ENCODE measurements around the gene HMOX2. TPM values are rescaled to one million over a fixed set of nuclear protein-coding genes. Genes with fewer than 3 reads are reported as not detected.

Gene HMOX2
- polyA plus RNA-seq (2013, experiment 1 of 2), result 31.1 TPM
- polyA plus RNA-seq (2013, experiment 2 of 2), result 29.0 TPM

GRCh38 chr16:4475880-4476788 lies at the start of gene HMOX2:
Gene HMOX2 (plus strand): TSS chr16:4476398. CDS start chr16:4505525, 29,127 bp downstream.
- H3K4me3 ChIP-seq (ENCODE audit: extremely low read depth, insufficient read depth, low read length, poor library complexity, severe bottlenecking), result peak within 1 kb of the TSS; percentile 77
- peak within 1 kb of the TSS; percentile 16 for H3K27ac ChIP-seq (ENCODE audit: low read depth, low read length, severe bottlenecking)
- peaks cover 6% of the 10 kb centered on the region for H3K4me1 ChIP-seq (ENCODE audit: control insufficient read depth, insufficient read depth, low read length, poor library complexity, severe bottlenecking)
- no peaks in the 10 kb centered on the region for H3K36me3 ChIP-seq (ENCODE audit: control insufficient read depth, insufficient read depth, low read length)
- WGBS, 2 experiments (ENCODE audit: insufficient coverage in 2 of 2), result 15 to 20% methylated on average over 48 to 57 of the region's 70 CpGs
- H3K9me3 ChIP-seq (ENCODE audit: control insufficient read depth, low read length), result peaks cover 8% of the 10 kb centered on the region

GRCh38 chr16:4426722-4427372 lies 49.4 kb upstream of the HMOX2 start:
- peaks cover 14% of the 10 kb centered on the region for H3K4me1 ChIP-seq (ENCODE audit: control insufficient read depth, insufficient read depth, low read length, poor library complexity, severe bottlenecking)
- WGBS, 2 experiments (ENCODE audit: insufficient coverage in 2 of 2), result 89 to 91% methylated on average over 10 of the region's 12 CpGs
- H3K4me3 ChIP-seq (ENCODE audit: extremely low read depth, insufficient read depth, low read length, poor library complexity, severe bottlenecking), result peak overlapping the region; percentile 97
- H3K27ac ChIP-seq (ENCODE audit: low read depth, low read length, severe bottlenecking), result no peak overlapping the region
- H3K9me3 ChIP-seq (ENCODE audit: control insufficient read depth, low read length), result no peaks in the 10 kb centered on the region
- H3K36me3 ChIP-seq (ENCODE audit: control insufficient read depth, insufficient read depth, low read length), result peaks cover 28% of the 10 kb centered on the region

GRCh38 chr16:4428500-4428899 lies 47.7 kb upstream of the HMOX2 start:
- Histone ChIP-seq H3K27ac (ENCODE audit: low read depth, low read length, severe bottlenecking) (no peak overlapping the region), H3K36me3 (ENCODE audit: control insufficient read depth, insufficient read depth, low read length) (peaks cover 34% of the 10 kb centered on the region), H3K4me3 (ENCODE audit: extremely low read depth, insufficient read depth, low read length, poor library complexity, severe bottlenecking) (no peak overlapping the region), H3K9me3 (ENCODE audit: control insufficient read depth, low read length) (no peaks in the 10 kb centered on the region), H3K4me1 (ENCODE audit: control insufficient read depth, insufficient read depth, low read length, poor library complexity, severe bottlenecking) (peaks cover 14% of the 10 kb centered on the region)
- WGBS, 2 experiments (ENCODE audit: insufficient coverage in 2 of 2), result 97 to 100% methylated on average over 7 of the region's 7 CpGs

- Histone ChIP-seq H3K27ac (ENCODE audit: low read depth, low read length, severe bottlenecking) (no peak overlapping the region), H3K9me3 (ENCODE audit: control insufficient read depth, low read length) (no peaks in the 10 kb centered on the region), H3K36me3 (ENCODE audit: control insufficient read depth, insufficient read depth, low read length) (peaks cover 54% of the 10 kb centered on the region), H3K4me1 (ENCODE audit: control insufficient read depth, insufficient read depth, low read length, poor library complexity, severe bottlenecking) (peaks cover 11% of the 10 kb centered on the region), H3K4me3 (ENCODE audit: extremely low read depth, insufficient read depth, low read length, poor library complexity, severe bottlenecking) (no peak overlapping the region)
- WGBS, 2 experiments (ENCODE audit: insufficient coverage in 2 of 2), result 91 to 92% methylated on average over 8 to 9 of the region's 9 CpGs
Measured at GRCh38 chr16:4431023-4431422, 45.2 kb upstream of the HMOX2 start.

GRCh38 chr16:4433228-4433627 lies 43.0 kb upstream of the HMOX2 start:
- Histone ChIP-seq H3K4me1 (ENCODE audit: control insufficient read depth, insufficient read depth, low read length, poor library complexity, severe bottlenecking) (no peaks in the 10 kb centered on the region), H3K36me3 (ENCODE audit: control insufficient read depth, insufficient read depth, low read length) (peaks cover 66% of the 10 kb centered on the region), H3K9me3 (ENCODE audit: control insufficient read depth, low read length) (no peaks in the 10 kb centered on the region), H3K27ac (ENCODE audit: low read depth, low read length, severe bottlenecking) (no peak overlapping the region), H3K4me3 (ENCODE audit: extremely low read depth, insufficient read depth, low read length, poor library complexity, severe bottlenecking) (no peak overlapping the region)
- 81 to 88% methylated on average over 3 of the region's 4 CpGs for WGBS, 2 experiments (ENCODE audit: insufficient coverage in 2 of 2)

GRCh38 chr16:4433914-4434787 lies 42.0 kb upstream of the HMOX2 start:
- H3K4me3 ChIP-seq (ENCODE audit: extremely low read depth, insufficient read depth, low read length, poor library complexity, severe bottlenecking), result no peak overlapping the region
- no peak overlapping the region for H3K27ac ChIP-seq (ENCODE audit: low read depth, low read length, severe bottlenecking)
- peaks cover 68% of the 10 kb centered on the region for H3K36me3 ChIP-seq (ENCODE audit: control insufficient read depth, insufficient read depth, low read length)
- no peaks in the 10 kb centered on the region for H3K9me3 ChIP-seq (ENCODE audit: control insufficient read depth, low read length)
- 95 to 97% methylated on average over 8 to 10 of the region's 12 CpGs for WGBS, 2 experiments (ENCODE audit: insufficient coverage in 2 of 2)
- no peaks in the 10 kb centered on the region for H3K4me1 ChIP-seq (ENCODE audit: control insufficient read depth, insufficient read depth, low read length, poor library complexity, severe bottlenecking)

- no peaks in the 10 kb centered on the region for H3K9me3 ChIP-seq (ENCODE audit: control insufficient read depth, low read length)
- H3K27ac ChIP-seq (ENCODE audit: low read depth, low read length, severe bottlenecking), result no peak overlapping the region
- peaks cover 74% of the 10 kb centered on the region for H3K36me3 ChIP-seq (ENCODE audit: control insufficient read depth, insufficient read depth, low read length)
- WGBS, 2 experiments (ENCODE audit: insufficient coverage in 2 of 2), result 77 to 81% methylated on average over 5 to 7 of the region's 8 CpGs
- no peaks in the 10 kb centered on the region for H3K4me1 ChIP-seq (ENCODE audit: control insufficient read depth, insufficient read depth, low read length, poor library complexity, severe bottlenecking)
- H3K4me3 ChIP-seq (ENCODE audit: extremely low read depth, insufficient read depth, low read length, poor library complexity, severe bottlenecking), result no peak overlapping the region
Measured at GRCh38 chr16:4435337-4436067, 40.7 kb upstream of the HMOX2 start.

GRCh38 chr16:4437366-4437765 lies 38.8 kb upstream of the HMOX2 start:
- no peak overlapping the region for H3K27ac ChIP-seq (ENCODE audit: low read depth, low read length, severe bottlenecking)
- no peaks in the 10 kb centered on the region for H3K9me3 ChIP-seq (ENCODE audit: control insufficient read depth, low read length)
- no peaks in the 10 kb centered on the region for H3K4me1 ChIP-seq (ENCODE audit: control insufficient read depth, insufficient read depth, low read length, poor library complexity, severe bottlenecking)
- H3K36me3 ChIP-seq (ENCODE audit: control insufficient read depth, insufficient read depth, low read length), result peaks cover 79% of the 10 kb centered on the region
- WGBS, 2 experiments (ENCODE audit: insufficient coverage in 2 of 2), result 88 to 94% methylated on average over 1 to 3 of the region's 3 CpGs
- no peak overlapping the region for H3K4me3 ChIP-seq (ENCODE audit: extremely low read depth, insufficient read depth, low read length, poor library complexity, severe bottlenecking)

GRCh38 chr16:4442371-4442770 lies 33.8 kb upstream of the HMOX2 start:
- Histone ChIP-seq H3K4me1 (ENCODE audit: control insufficient read depth, insufficient read depth, low read length, poor library complexity, severe bottlenecking) (no peaks in the 10 kb centered on the region), H3K27ac (ENCODE audit: low read depth, low read length, severe bottlenecking) (no peak overlapping the region), H3K9me3 (ENCODE audit: control insufficient read depth, low read length) (no peaks in the 10 kb centered on the region), H3K4me3 (ENCODE audit: extremely low read depth, insufficient read depth, low read length, poor library complexity, severe bottlenecking) (no peak overlapping the region), H3K36me3 (ENCODE audit: control insufficient read depth, insufficient read depth, low read length) (peaks cover 95% of the 10 kb centered on the region)
- WGBS, 2 experiments (ENCODE audit: insufficient coverage in 2 of 2), result 92 to 96% methylated on average over 6 to 8 of the region's 11 CpGs

GRCh38 chr16:4443271-4443670 lies 32.9 kb upstream of the HMOX2 start:
- H3K27ac ChIP-seq (ENCODE audit: low read depth, low read length, severe bottlenecking), result no peak overlapping the region
- H3K9me3 ChIP-seq (ENCODE audit: control insufficient read depth, low read length), result no peaks in the 10 kb centered on the region
- no peak overlapping the region for H3K4me3 ChIP-seq (ENCODE audit: extremely low read depth, insufficient read depth, low read length, poor library complexity, severe bottlenecking)
- no peaks in the 10 kb centered on the region for H3K4me1 ChIP-seq (ENCODE audit: control insufficient read depth, insufficient read depth, low read length, poor library complexity, severe bottlenecking)
- peaks cover 95% of the 10 kb centered on the region for H3K36me3 ChIP-seq (ENCODE audit: control insufficient read depth, insufficient read depth, low read length)
- 67 to 76% methylated on average over 5 of the region's 5 CpGs for WGBS, 2 experiments (ENCODE audit: insufficient coverage in 2 of 2)
